ENCODE measurements around the gene PRKG2. TPM values are rescaled to one million over a fixed set of nuclear protein-coding genes. Genes with fewer than 3 reads are reported as not detected.

Gene PRKG2
- total and polyA plus RNA-seq, 2 donors (not counting 3 experiments of a cell fraction or from before 2014, with no cell fraction given): not detected

GRCh38 chr4:81106150-81106549, 108.9 kb downstream of the PRKG2 start:
- H3K79me2 ChIP-seq (ENCODE audit: control insufficient read depth, insufficient read depth, low read length): no peaks in the 10 kb centered on the region
- ChIA-PET CTCF (no interaction called here), POLR2A (no interaction called here)
- H3K4me2 ChIP-seq (ENCODE audit: insufficient read depth, low read length): no peak overlapping the region
- H3K27ac ChIP-seq (ENCODE audit: insufficient read depth, low read depth, low read length): no peak overlapping the region
- intact Hi-C loops (cut with micrococcal nuclease) (no loop called here), dilution Hi-C loops (cut with MboI; ENCODE audit: extremely low pct_ligation_motif_present, low sequenced_read_pairs) (no loop called here)
- FAIRE-seq (no peak), DNase-seq (ENCODE audit: low read depth, low spot score) (no peak)
- H3K9me3 ChIP-seq (replicated peaks; ENCODE audit: control insufficient read depth, insufficient read depth, low read length): no peaks in the 10 kb centered on the region
- H3K9me1 ChIP-seq (replicated peaks; ENCODE audit: control insufficient read depth, extremely low read depth, insufficient read depth, low read length): no peaks in the 10 kb centered on the region
- no peak overlapping the region for H2AFZ ChIP-seq (ENCODE audit: low read depth, low read length)
- H3K4me1 ChIP-seq (ENCODE audit: control insufficient read depth, extremely low read depth, insufficient read depth, low read length): no peaks in the 10 kb centered on the region
- no peaks in the 10 kb centered on the region for H4K20me1 ChIP-seq (replicated peaks; ENCODE audit: control insufficient read depth, extremely low read depth, insufficient read depth, low read length)
- no TSS peak for BruUV-seq (replicated peaks)
- TF ChIP-seq CTCF (IDR thresholded peaks at IDR 0.05; ENCODE audit: extremely low read depth in 1 of 2, insufficient read depth in 1 of 2, low read depth in 1 of 2, low read length in 2 of 2): no peak
- no peak for TF ChIP-seq POLR2AphosphoS5 (IDR thresholded peaks at IDR 0.05; ENCODE audit: insufficient read depth, low read depth, low read length)
- no peak for TF ChIP-seq MAX (IDR thresholded peaks at IDR 0.05; ENCODE audit: insufficient read depth, insufficient read length)
- no peak for TF ChIP-seq GATA2 (IDR thresholded peaks at IDR 0.05; ENCODE audit: insufficient read depth, insufficient read length, low read depth, low read length)
- no peak for TF ChIP-seq MYC (IDR thresholded peaks at IDR 0.05; ENCODE audit: low read depth, low read length)
- TF ChIP-seq JUN (IDR thresholded peaks at IDR 0.05; ENCODE audit: borderline replicate concordance, insufficient read depth, insufficient read length, low read depth): no peak
- no peak for TF ChIP-seq EZH2 (IDR thresholded peaks at IDR 0.05; ENCODE audit: borderline replicate concordance, low read depth, low read length, severe bottlenecking)
- TF ChIP-seq POLR2A (IDR thresholded peaks at IDR 0.05; ENCODE audit: low read depth, low read length): no peak
- TF ChIP-seq FOS (IDR thresholded peaks at IDR 0.05; ENCODE audit: borderline replicate concordance, insufficient read depth, low read length): no peak
- no peak overlapping the region for H3K4me3 ChIP-seq (replicated peaks in 1 of 3; ENCODE audit: insufficient read depth in 1 of 3, low read depth in 1 of 3, low read length in 3 of 3)
- H3K36me3 ChIP-seq (ENCODE audit: control insufficient read depth in 2 of 2, extremely low read depth in 1 of 2, insufficient read depth in 2 of 2, low read length in 2 of 2): no peaks in the 10 kb centered on the region
- H3K27me3 ChIP-seq (ENCODE audit: control insufficient read depth in 2 of 2, insufficient read depth in 2 of 2, low read length in 2 of 2): no peaks in the 10 kb centered on the region
- no peak overlapping the region for H3K9ac ChIP-seq (replicated peaks; ENCODE audit: extremely low read depth, insufficient read depth, low read length)

All from endothelial cell of umbilical vein (primary cell).